Liver (tissue), 9 donors: Measurements from ENCODE around the gene DNAJC4. TPM values are rescaled to one million over a fixed set of nuclear protein-coding genes. Genes with fewer than 3 reads are reported as not detected.

Experiments
- DNase-seq: peaks from one replicate; pipeline ENCODE4 v3.0.0-alpha.2; 2017; ENCODE audit warnings: low spot score
- H3K27ac ChIP-seq, 2 donors: one replicate each; pipeline ENCODE4 v1.7.0; 2013; ENCODE audit warnings: inconsistent platforms in 2 of 2, low read length in 2 of 2, control low read depth in 1 of 2, low read depth in 1 of 2, mild to moderate bottlenecking in 1 of 2
- H3K27me3 ChIP-seq, 4 donors: one replicate each; pipeline versions ENCODE4 v1.6.1 to v1.7.0; 2013; ENCODE audit warnings: low read length in 3 of 4, inconsistent platforms in 1 of 4, mild to moderate bottlenecking in 1 of 4, moderate library complexity in 1 of 4; ENCODE audit not compliant: control insufficient read depth in 4 of 4, insufficient read depth in 4 of 4
- H3K36me3 ChIP-seq, 4 donors: one replicate each; pipeline versions ENCODE4 v1.6.1 to v1.7.0; 2013; ENCODE audit warnings: low read length in 3 of 4, mild to moderate bottlenecking in 3 of 4, low read depth in 1 of 4, moderate library complexity in 1 of 4; ENCODE audit not compliant: control insufficient read depth in 4 of 4, insufficient read depth in 3 of 4
- H3K4me1 ChIP-seq, 4 donors: one replicate each; pipeline versions ENCODE4 v1.6.1 to v1.7.0; 2013; ENCODE audit warnings: low read length in 3 of 4, mild to moderate bottlenecking in 3 of 4, moderate library complexity in 1 of 4; ENCODE audit not compliant: control insufficient read depth in 4 of 4, insufficient read depth in 4 of 4
- H3K4me3 ChIP-seq, 3 donors: one replicate each; pipeline versions ENCODE4 v1.6.1 to v1.7.0; 2013; ENCODE audit warnings: low read length in 3 of 3, control low read depth in 1 of 3, low read depth in 1 of 3, mild to moderate bottlenecking in 1 of 3
- H3K9ac ChIP-seq, 2 donors: one replicate each; pipeline ENCODE4 v1.7.0; 2013; ENCODE audit warnings: low read length in 2 of 2, mild to moderate bottlenecking in 2 of 2, moderate library complexity in 2 of 2, control low read depth in 1 of 2, low read depth in 1 of 2
- H3K9me3 ChIP-seq, 4 donors: one replicate each; pipeline versions ENCODE4 v1.6.1 to v1.7.0; 2013; ENCODE audit warnings: low read length in 3 of 4; ENCODE audit not compliant: control insufficient read depth in 4 of 4
- ATF3 ChIP-seq: IDR thresholded peaks from 2 replicates; pipeline ENCODE4 v1.6.1; 2016; ENCODE audit warnings: antibody characterized with exemption
- EGR1 ChIP-seq, 2 donors: IDR thresholded peaks; 2 replicates each; pipeline ENCODE4 v1.6.1; 2016 to 2018; ENCODE audit warnings: antibody characterized with exemption in 2 of 2, low read depth in 2 of 2
- FOXA1 ChIP-seq: IDR thresholded peaks from 2 replicates; pipeline ENCODE4 v1.6.1; 2016; ENCODE audit warnings: antibody characterized with exemption
- FOXA2 ChIP-seq: IDR thresholded peaks from 2 replicates; pipeline ENCODE4 v1.6.1; 2016; ENCODE audit warnings: antibody characterized with exemption
- GABPA ChIP-seq, 2 donors: IDR thresholded peaks in 1 of 2; conservative IDR thresholded peaks in 1 of 2; 2 replicates each; pipeline ENCODE4 v1.6.1; 2016; ENCODE audit warnings: antibody characterized with exemption in 2 of 2, mild to moderate bottlenecking in 1 of 2, moderate library complexity in 1 of 2
- HNF4A ChIP-seq, 2 donors: conservative IDR thresholded peaks; 2 replicates each; pipeline ENCODE4 v1.6.1; 2016; ENCODE audit warnings: antibody characterized with exemption in 2 of 2, mild to moderate bottlenecking in 2 of 2
- JUND ChIP-seq, 2 donors: IDR thresholded peaks; 2 replicates each; pipeline ENCODE4 v1.6.1; 2016; ENCODE audit warnings: antibody characterized with exemption in 2 of 2
- MAX ChIP-seq: IDR thresholded peaks from 2 replicates; pipeline ENCODE4 v1.6.1; 2016; ENCODE audit warnings: antibody characterized with exemption
- NR2F2 ChIP-seq: IDR thresholded peaks from 2 replicates; pipeline ENCODE4 v1.6.1; 2016; ENCODE audit warnings: antibody characterized with exemption
- RAD21 ChIP-seq, 2 donors: IDR thresholded peaks; 2 replicates each; pipeline ENCODE4 v1.6.1; 2016; ENCODE audit warnings: antibody characterized with exemption in 2 of 2, mild to moderate bottlenecking in 2 of 2
- REST ChIP-seq: IDR thresholded peaks from 2 replicates; pipeline ENCODE4 v1.6.1; 2016; ENCODE audit warnings: antibody characterized with exemption, mild to moderate bottlenecking
- RXRA ChIP-seq, 2 donors: IDR thresholded peaks; 2 replicates each; pipeline ENCODE4 v1.6.1; 2017 to 2018; ENCODE audit warnings: antibody characterized with exemption in 2 of 2, mild to moderate bottlenecking in 1 of 2
- SP1 ChIP-seq: IDR thresholded peaks from 2 replicates; pipeline ENCODE4 v1.6.1; 2018; ENCODE audit warnings: antibody characterized with exemption, mild to moderate bottlenecking
- TAF1 ChIP-seq: conservative IDR thresholded peaks from 2 replicates; pipeline ENCODE4 v1.6.1; 2016; ENCODE audit warnings: antibody characterized with exemption, mild to moderate bottlenecking
- ZBTB33 ChIP-seq: IDR thresholded peaks from 2 replicates; pipeline ENCODE4 v1.6.1; 2016; ENCODE audit warnings: antibody characterized with exemption
- WGBS: extraction: QIAGEN DNeasy Blood & Tissue Kit; methylation state at CpG from one replicate; pipeline ENCODE4 v1.1.7; 2013; 5-methylcytosine and 5-hydroxymethylcytosine counted together
- polyA plus RNA-seq, 2 donors: library from polyadenylated mRNA; stranded (reverse) in 1 of 2; unstranded in 1 of 2; fragments of 200-250 nt in 1 of 2; fragments of >200 nt in 1 of 2; fragmentation: Nextera tagmentation in 1 of 2; extraction: Ambion mirVana in 1 of 2; gene quantifications; one replicate each; pipeline versions ENCODE4 v1.2.1 to v1.2.3, GENCODE V29; 2013 to 2015
- total RNA-seq, 2 donors: library from RNA; depleted of rRNA; stranded (reverse); fragments of >200 nt; gene quantifications; one replicate each; pipeline ENCODE4 v1.2.3, GENCODE V29; 2014
- donor health status: healthy.
- donor health status: healthy.
- donor health status: healthy.
- donor health status: healthy.
- donor health status: healthy.

Gene DNAJC4
- total and polyA plus RNA-seq, 4 donors, result 8.5 to 25.9 (median 23.5) TPM

GRCh38 chr11:64218628-64219353, 11.6 kb upstream of the DNAJC4 start:
- no peak overlapping the region for H3K9ac ChIP-seq
- H3K4me3 ChIP-seq, result no peak overlapping the region
- no peaks in the 10 kb centered on the region for H3K9me3 ChIP-seq
- H3K36me3 ChIP-seq, result peaks cover 0 to 24% (median 6%) of the 10 kb centered on the region in 4 donors
- TF ChIP-seq FOXA1 (peak; percentile 26), REST (no peak), FOXA2 (peak; percentile 80), RXRA (IDR thresholded peaks at IDR 0.05) (no peak), ATF3 (no peak), EGR1 (IDR thresholded peaks at IDR 0.05; ENCODE audit: low read depth in 2 of 2) (no peak), TAF1 (no peak), NR2F2 (no peak), HNF4A (conservative IDR thresholded peaks at IDR 0.05) (peak; percentile 6 to 30), SP1 (peak; percentile 17), RAD21 (IDR thresholded peaks at IDR 0.05) (peak in 1 of 2 donors; percentile 39), JUND (IDR thresholded peaks at IDR 0.05) (no peak)
- no peak for DNase-seq
- H3K27me3 ChIP-seq, result no peaks in the 10 kb centered on the region
- peaks cover 7 to 13% (median 13%) of the 10 kb centered on the region in 4 donors for H3K4me1 ChIP-seq
- WGBS, result 54% methylated on average over 11 of the region's 11 CpGs
- H3K27ac ChIP-seq, result no peak overlapping the region

GRCh38 chr11:64219354-64219684, 11.0 kb upstream of the DNAJC4 start:
- DNase-seq, result no peak
- Histone ChIP-seq H3K27ac (no peak overlapping the region), H3K27me3 (no peaks in the 10 kb centered on the region), H3K4me3 (no peak overlapping the region), H3K9ac (no peak overlapping the region), H3K4me1 (peaks cover 7 to 13% (median 13%) of the 10 kb centered on the region in 4 donors), H3K9me3 (no peaks in the 10 kb centered on the region), H3K36me3 (peaks cover 0 to 27% (median 9%) of the 10 kb centered on the region in 4 donors)
- 74% methylated on average over 7 of the region's 7 CpGs for WGBS
- TF ChIP-seq GABPA (IDR thresholded peaks at IDR 0.05 in 1 of 2, conservative IDR thresholded peaks at IDR 0.05 in 1 of 2) (no peak), FOXA1 (no peak), NR2F2 (no peak), MAX (no peak), ZBTB33 (no peak)
